ENCODE measurements around the gene EPHA3. TPM values are rescaled to one million over a fixed set of nuclear protein-coding genes. Genes with fewer than 3 reads are reported as not detected.

Gene EPHA3
- total and polyA plus RNA-seq, 8 donors = 0.29 to 33.9 (median 0.81) TPM

- Histone ChIP-seq H3K27ac (no peak overlapping the region), H3K36me3 (no peaks in the 10 kb centered on the region), H3K9me3 (no peaks in the 10 kb centered on the region), H3K27me3 (no peaks in the 10 kb centered on the region), H3K4me1 (no peaks in the 10 kb centered on the region), H3K4me3 (no peak overlapping the region)
- TF ChIP-seq EP300 (IDR thresholded peaks at IDR 0.05) (no peak), POLR2A (IDR thresholded peaks at IDR 0.05) (no peak), CTCF (IDR thresholded peaks at IDR 0.05) (no peak), POLR2AphosphoS5 (IDR thresholded peaks at IDR 0.05) (no peak)
- no peak for DNase-seq
- intact Hi-C loops (cut with DNase I; ENCODE audit: low total_unique reads) = no loop called here
- 68 to 81% (median 72%) methylated on average over 5 of the region's 5 CpGs for WGBS, 5 donors
Measured at GRCh38 chr3:89289574-89290190, 182.3 kb downstream of the EPHA3 start.

GRCh38 chr3:89297199-89297598 is 189.8 kb downstream of the EPHA3 start:
- WGBS, 5 donors = 84 to 96% (median 91%) methylated on average over 1 of the region's 1 CpG
- DNase-seq = no peak
- no peaks in the 10 kb centered on the region for H3K36me3 ChIP-seq
- H3K27ac ChIP-seq = no peak overlapping the region
- no peaks in the 10 kb centered on the region for H3K4me1 ChIP-seq
- no peaks in the 10 kb centered on the region for H3K9me3 ChIP-seq
- no peak for TF ChIP-seq CTCF (IDR thresholded peaks at IDR 0.05)
- TF ChIP-seq POLR2A (IDR thresholded peaks at IDR 0.05) = no peak
- no peak for TF ChIP-seq EP300 (IDR thresholded peaks at IDR 0.05)
- TF ChIP-seq POLR2AphosphoS5 (IDR thresholded peaks at IDR 0.05) = no peak
- intact Hi-C loops (cut with DNase I; ENCODE audit: low total_unique reads) = no loop called here
- H3K4me3 ChIP-seq = no peak overlapping the region
- H3K27me3 ChIP-seq = no peaks in the 10 kb centered on the region

GRCh38 chr3:89300526-89300925 is 193.1 kb downstream of the EPHA3 start:
- intact Hi-C loops (cut with DNase I; ENCODE audit: low total_unique reads) = no loop called here
- 56 to 76% (median 70%) methylated on average over 2 of the region's 2 CpGs for WGBS, 5 donors

GRCh38 chr3:89300981-89301380 is 193.6 kb downstream of the EPHA3 start:
- intact Hi-C loops (cut with DNase I; ENCODE audit: low total_unique reads) = no loop called here
- no peaks in the 10 kb centered on the region for H3K9me3 ChIP-seq
- TF ChIP-seq POLR2AphosphoS5 (IDR thresholded peaks at IDR 0.05) = no peak
- TF ChIP-seq POLR2A (IDR thresholded peaks at IDR 0.05) = no peak
- no peak for TF ChIP-seq EP300 (IDR thresholded peaks at IDR 0.05)
- TF ChIP-seq CTCF (IDR thresholded peaks at IDR 0.05) = no peak
- no peaks in the 10 kb centered on the region for H3K36me3 ChIP-seq
- no peak overlapping the region for H3K27ac ChIP-seq
- H3K27me3 ChIP-seq = no peaks in the 10 kb centered on the region
- DNase-seq = no peak
- 62 to 78% (median 73%) methylated on average over 2 of the region's 2 CpGs for WGBS, 5 donors
- no peaks in the 10 kb centered on the region for H3K4me1 ChIP-seq
- no peak overlapping the region for H3K4me3 ChIP-seq

More at GRCh38 chr3:89300526-89300925, 193.1 kb downstream of the EPHA3 start:
- no peaks in the 10 kb centered on the region for H3K36me3 ChIP-seq
- H3K27ac ChIP-seq = no peak overlapping the region
- H3K4me1 ChIP-seq = no peaks in the 10 kb centered on the region
- no peak for DNase-seq
- no peaks in the 10 kb centered on the region for H3K27me3 ChIP-seq
- H3K4me3 ChIP-seq = no peak overlapping the region
- no peak for TF ChIP-seq POLR2A (IDR thresholded peaks at IDR 0.05)
- TF ChIP-seq EP300 (IDR thresholded peaks at IDR 0.05) = no peak
- no peak for TF ChIP-seq POLR2AphosphoS5 (IDR thresholded peaks at IDR 0.05)
- TF ChIP-seq CTCF (IDR thresholded peaks at IDR 0.05) = no peak
- H3K9me3 ChIP-seq = no peaks in the 10 kb centered on the region

Measured in stomach (tissue), 9 donors.